HG03103 (cell line): ENCODE results near the gene INA.
"Not testable (repeated sequence)": the region's sequence is repeated elsewhere in the genome, so short reads cannot be mapped to it uniquely, and the experiment has no call there.

Experiments
- ATAC-seq: cut with Tn5 transposase; IDR thresholded peaks from one replicate; pipeline ENCODE4 v1.9.1; 2021; ENCODE audit warnings: low read depth; ENCODE audit not compliant: unreplicated experiment

The INA gene

DNA sequence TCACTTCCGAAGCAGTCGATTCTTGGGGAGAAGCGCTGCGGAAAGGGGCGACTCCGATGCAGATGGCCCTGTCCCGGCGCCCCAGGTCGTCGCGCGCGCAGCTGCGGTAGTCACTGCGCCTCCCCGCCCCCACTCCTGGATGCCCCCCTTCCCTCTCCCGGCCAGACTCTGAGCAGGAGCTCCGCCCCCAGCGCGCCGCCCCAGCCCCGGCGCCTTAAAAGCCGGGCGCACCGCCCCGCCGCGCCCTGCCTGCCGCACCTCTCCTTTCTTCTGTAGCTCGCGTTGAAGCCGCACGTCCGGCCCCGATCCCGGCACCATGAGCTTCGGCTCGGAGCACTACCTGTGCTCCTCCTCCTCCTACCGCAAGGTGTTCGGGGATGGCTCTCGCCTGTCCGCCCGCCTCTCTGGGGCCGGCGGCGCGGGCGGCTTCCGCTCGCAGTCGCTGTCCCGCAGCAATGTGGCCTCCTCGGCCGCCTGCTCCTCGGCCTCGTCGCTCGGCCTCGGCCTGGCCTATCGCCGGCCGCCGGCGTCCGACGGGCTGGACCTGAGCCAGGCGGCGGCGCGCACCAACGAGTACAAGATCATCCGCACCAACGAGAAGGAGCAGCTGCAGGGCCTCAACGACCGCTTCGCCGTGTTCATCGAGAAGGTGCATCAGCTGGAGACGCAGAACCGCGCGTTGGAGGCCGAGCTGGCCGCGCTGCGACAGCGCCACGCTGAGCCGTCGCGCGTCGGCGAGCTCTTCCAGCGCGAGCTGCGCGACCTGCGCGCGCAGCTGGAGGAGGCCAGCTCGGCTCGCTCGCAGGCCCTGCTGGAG lies at the start of gene INA:
INA (plus strand) TSS at position 243 of the 817 bp plus-strand sequence; CDS start at position 317, 74 bp downstream.
- no peak for ATAC-seq

DNA sequence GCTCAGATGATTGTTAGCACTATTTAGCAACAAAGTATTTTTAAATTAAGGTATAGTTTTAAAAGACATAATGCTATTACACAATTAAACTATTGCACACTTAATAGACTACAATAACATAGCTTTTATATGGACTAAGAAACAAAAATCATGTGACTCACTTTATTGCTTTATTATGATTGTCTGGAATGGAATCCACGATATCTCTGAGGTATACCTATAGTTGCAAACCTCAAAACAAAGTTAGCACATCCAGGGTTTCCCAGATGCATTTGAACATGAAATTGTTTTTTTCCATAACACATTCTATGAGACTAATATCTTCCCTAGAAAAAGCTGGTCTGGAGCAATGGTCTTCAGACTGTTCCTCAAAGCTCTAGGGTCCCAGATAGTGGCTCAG lies 49.5 kb upstream of the INA start:
- no peak for ATAC-seq

DNA sequence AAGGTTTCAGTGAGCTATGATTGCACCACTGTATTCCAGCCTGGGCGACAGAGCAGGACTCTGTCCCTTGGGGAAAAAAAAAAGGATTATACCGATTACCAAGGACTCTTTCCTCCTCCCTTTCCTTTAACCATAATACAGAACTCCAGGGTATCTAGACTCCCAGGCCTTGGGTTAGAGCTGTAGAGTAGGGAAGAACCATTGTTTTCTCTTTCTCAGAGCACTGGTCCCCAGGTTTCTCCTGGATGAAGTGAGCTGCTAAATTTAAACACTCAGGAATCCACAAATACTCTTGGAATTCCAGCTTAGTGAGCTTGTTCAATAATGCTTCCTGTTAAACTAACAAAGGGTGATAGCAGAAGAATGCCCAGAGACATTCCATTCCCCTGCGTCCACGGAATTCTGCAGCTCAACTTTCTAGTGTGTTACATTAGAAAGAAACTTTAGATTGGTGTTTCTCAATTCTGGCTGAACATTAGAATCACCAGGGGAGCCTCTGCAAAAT lies 45.8 kb upstream of the INA start:
- ATAC-seq, result no peak

DNA sequence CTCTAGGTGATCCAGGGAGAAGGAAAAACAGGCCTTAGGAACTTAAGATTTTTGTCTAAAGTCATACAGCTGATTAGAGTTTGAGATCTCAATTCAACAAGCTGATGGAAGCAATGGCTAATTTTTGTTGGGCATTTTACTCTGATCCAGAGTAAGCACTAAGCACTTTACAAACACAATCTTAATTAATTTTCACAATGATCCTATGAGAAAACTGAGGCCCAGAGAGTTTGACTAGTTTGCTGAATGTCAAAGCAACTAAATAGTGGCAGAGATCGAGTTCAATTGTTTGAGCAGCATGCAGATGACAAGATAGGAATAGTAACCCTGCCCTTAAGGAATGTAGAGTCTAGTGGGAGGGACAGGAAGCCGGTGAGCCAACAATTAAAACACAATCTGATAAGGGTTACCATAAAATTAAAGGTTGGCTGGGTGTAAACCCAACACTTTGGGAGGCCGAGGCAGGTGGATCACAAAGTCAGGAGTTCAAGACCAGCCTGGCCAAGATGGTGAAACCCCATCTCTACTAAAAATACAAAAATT lies 44.7 kb upstream of the INA start:
- no peak for ATAC-seq

DNA sequence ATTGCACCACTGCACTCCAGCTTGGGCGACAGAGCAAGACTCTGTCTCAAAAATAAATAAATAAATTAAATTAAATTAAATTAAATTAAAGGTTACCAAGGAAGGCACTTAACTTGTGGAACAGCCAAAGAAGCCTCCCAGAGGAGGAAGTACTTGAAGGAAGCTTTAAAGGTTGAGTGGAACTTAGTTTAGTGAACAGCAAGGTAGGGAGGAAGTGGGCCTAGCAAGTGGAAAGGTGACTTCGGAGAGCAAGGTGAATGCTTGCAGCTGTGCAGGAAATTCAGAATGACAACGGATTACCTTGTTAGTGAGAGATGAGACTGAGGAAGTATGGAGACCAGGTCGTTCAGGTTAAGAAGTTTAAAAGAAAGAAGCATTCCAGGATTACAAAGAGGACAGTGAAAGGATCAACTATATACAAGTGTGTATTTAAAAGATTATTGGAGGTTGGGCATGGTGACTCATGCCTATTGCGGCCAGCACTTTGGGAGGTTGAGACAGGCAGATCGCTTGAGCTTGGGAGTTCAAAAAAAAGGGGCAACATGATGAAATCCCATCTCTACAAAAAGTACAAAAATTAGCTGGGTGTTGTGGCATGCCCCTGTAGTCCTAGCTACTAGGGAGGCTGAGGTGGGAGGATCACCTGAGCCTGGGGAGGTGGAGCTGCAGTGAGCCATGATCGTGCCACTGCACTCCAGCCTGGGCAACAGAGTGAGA lies 44.0 kb upstream of the INA start:
- no peak for ATAC-seq

DNA sequence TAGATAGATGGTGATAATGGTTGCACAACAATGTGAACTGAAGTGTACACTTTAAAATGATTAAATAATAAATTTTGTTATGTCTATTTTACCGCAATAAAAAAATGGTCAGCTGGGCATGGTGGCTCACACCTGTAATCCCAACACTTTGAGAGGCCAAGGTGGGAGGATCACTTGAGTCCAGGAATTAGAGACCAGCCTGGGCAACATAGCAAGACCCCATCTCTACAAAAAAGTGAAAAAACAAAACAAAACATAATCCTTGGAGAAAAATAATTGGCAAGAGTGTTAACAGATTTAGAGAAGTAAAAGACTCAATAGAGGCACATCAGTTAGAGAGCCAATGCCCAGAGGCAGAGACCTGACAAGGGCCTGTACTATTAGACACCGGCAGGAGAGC lies 41.2 kb upstream of the INA start:
- no peak for ATAC-seq

DNA sequence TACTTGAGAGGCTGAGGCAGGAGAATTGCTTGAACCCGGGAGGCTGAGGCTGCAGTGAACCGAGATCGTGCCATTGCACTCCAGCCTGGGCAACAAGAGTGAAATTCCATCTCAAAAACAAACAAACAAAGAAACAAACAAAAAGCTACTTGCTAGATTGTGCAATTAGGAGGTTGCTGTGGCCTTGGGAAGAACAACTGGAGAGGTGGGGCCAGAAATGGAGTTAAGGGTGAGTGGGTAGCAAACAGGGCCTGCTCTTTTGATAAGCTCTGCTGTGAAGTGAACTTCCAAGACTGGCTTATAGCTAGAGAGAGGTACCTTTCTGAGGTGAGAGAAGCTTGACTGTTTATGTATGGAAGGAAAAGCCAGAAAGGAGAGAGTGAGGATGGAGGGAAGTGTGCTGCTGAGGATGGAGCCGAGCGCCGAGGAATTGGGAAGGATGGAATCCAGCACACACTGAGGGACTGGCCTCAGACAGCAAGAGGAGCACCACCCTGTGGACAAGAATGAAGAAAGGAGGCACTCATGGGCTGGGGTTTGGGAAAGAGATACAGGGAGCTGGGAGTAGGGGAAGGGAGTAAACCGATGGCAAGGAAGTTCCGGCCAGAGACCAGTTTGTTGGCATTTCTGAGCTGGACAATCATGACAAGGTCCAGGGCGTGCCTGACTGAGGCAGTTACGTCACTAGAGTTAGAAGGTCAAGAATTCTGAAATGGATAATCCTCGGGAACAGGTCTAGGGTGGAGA lies 38.3 kb upstream of the INA start:
- no peak for ATAC-seq

DNA sequence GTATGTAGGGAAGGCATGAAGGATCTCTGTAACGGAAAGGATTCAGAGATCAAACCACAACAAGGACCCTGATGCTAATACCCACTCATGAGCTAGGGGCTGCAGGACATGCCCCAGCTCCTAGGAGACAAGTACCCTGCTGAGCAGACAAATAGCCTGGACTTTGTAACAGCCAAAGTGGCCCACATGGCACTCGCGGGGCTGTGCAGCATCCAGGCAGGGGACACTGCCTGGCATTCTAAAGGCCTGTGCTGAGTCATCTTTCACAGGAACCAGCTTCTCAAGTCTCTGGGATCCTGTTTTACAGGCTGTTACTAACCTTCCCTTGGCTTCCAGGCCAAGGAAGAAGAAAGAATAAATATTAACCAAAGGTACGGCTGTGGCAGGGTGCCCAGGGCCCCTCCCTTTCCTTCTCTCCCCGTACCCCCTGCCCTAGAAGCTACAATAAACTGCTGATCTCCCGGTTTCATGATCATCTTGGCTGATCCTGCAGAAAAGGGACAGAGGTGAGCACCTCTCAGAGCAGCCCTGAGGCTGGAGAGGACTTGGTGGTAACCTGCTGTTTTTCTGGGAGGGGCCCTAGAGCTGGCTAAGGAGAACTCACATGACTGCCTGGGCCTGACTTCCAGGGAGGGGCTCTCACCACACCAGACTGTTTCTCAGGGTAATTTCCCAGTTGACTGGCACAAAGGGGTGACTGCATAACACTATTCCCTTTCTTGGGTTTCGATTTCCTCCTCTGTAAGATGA lies 35.5 kb upstream of the INA start:
- no peak for ATAC-seq

DNA sequence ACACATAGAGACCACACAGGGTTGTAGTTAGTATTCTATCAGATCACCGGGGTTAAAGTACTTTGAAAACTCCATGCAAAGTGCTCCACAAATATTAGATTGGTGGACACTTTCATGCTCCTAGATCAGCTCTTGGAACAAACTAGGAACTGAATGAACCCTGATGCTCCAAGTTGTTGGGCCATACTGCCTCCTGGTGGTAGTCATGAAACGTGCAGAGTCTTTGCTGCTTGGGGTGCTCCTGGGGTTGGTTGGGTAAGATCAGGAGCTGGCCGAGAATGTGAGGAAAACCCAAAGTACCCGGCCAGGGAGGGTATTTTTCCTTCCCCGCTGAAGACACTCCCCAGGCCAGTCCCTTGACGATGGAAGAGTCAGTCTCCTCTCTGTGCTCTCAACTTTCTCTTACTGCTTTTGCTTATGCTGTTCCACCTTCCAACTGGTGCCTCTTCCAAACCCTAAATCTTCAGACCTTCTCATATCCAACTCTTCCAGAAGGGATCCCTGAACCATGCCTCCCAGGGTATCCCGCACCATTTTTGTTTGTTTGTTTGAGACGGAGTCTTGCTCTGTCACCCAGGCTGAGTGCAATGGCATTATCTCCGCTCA lies 32.2 kb upstream of the INA start:
- ATAC-seq, result no peak

DNA sequence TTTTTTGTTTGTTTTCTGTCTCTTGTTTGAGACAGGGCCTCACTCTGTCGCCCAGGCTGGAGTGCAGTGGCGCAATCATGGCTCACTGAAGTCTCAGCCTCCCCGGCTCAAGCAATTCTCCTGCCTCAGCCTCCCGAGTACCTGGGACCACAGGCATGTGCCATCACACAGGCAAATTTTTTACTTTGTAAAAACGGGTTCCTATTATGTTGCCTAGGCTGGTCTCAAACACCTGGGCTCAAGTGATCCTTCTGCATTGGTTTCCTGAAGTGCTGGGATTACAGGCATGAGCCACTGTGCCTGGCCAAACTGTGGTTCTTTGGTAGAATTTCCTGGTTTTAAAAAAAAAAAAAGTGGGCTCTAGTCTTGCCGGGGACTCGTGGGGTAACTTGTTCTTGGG lies 31.4 kb upstream of the INA start, which contains the start of gene RPEL1:
RPEL1 (plus strand) TSS at position 301 of the 400 bp plus-strand sequence. CDS start 110 bp downstream, outside the sequence.
- not testable (repeated sequence) for ATAC-seq

DNA sequence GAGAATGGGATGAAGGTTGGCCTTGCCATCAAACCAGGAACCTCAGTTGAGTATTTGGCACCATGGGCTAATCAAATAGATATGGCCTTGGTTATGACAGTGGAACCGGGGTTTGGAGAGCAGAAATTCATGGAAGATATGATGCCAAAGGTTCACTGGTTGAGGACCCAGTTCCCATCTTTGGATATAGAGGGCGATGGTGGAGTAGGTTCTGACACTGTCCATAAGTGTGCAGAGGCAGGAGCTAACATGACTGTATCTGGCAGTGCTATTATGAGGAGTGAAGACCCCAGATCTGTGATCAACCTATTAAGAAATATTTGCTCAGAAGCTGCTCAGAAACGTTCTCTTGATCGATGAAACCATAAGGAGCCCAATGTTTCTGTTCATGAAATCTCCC lies 30.6 kb upstream of the INA start:
- ATAC-seq, result no peak

DNA sequence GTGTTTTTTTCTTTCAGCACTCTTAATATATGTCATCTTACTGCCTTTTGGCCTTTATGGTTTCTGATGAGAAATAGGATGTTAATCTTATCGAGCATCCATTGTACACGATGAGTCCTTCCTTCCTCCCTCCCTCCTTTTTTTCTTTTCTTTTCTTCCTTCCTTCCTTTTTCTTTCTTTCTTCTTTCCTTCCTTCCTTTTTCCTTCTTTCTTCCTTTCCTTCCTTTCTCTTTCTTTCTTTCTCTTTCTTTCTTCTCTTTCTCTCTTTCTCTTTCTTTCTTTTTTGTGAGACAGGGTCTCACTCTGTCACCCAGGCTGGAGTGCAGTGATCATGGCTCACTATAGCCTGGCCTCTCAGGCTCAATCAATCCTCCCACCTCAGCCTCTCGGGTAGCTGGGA lies 22.8 kb upstream of the INA start:
- ATAC-seq, result no peak

DNA sequence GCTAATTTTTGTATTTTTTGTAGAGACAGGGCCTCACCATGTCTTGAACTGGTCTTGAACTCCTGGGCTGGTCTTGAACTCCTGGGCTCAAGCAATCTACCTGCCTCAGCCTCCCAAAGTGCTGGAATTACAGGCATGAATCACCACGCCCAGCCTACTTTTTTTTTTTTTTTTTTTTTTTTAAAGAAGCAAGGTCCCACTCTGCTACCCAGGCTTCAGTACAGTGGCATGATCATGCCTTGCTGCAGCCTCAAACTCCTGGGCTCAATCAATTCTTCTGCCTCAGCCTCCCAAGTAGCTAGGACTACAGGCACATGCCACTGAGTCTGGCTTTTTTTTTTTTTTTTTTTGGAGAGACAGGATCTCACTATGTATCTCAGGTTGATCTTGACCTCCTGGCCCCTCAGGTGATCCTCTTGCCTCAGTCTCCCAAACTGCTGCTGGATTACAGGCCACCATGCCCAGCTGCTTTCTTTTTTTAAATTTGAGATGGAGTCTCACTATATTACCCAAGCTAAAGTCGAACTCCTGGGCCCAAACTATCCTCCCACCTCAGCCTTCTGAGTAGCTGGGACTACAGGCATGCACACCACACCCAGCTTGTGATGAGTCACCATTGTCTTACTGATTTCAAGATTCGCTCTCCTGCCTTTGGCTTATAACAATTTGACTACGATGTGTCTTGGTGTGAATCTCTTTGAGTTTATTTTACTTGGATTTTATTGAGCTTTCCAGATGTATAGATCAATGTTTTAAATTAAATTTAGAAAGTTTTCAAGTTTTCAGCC lies 22.2 kb upstream of the INA start:
- ATAC-seq, result no peak

DNA sequence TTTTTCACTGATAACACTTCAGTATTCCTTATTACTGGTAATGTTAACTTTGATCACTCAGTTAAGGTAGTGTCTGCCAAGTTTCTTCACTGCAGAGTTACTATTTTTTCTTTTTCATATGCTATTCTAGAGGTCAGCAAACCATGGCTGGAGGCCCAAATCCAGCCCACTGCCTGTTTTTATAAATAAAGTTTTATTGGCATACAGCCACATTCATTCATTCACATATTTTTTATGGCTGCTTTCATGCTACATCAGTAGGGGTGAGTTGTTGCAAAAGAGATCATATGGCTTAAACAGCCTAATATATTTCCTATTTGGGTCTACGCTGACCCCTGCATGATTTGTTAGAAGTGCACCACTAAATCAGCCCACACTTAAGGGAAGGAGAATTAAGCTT lies 20.3 kb upstream of the INA start:
- ATAC-seq, result no peak

DNA sequence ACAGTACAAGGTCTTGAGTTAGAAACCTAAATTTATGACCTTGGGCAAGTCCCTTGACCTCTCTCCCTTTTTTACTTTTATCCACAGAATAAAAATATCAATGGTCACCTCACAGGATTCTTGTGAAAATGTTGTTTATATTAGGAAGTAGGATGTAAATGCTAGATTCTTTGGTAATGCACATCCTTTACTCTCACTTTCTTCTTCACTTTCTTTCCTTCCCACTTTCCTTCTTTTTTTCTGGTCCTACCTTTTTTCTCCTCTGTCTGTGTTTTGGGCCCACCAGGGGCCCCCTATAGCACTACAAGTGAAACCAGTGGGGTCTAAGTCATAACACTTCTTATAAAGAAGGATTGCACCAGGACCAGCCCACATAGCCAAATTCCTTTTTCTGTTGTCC lies 19.1 kb upstream of the INA start:
- no peak for ATAC-seq

DNA sequence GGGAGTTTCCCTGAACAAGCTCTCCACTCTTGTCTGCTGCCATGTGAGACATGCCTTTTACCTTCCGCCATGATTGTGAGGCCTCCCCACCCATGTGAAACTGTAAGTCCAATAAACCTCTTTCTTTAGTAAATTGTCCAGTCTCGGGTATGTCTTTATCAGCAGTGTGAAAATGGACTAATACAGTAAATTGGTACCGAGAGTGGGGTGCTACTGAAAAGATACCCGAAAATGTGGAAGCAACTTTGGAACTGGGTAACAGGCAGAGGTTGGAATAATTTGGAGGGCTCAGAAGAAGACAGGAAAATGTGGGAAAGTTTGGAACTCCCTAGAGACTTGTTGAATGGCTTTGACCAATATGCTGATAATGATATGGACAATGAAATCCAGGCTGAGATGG lies 18.0 kb upstream of the INA start:
- ATAC-seq, result not testable (repeated sequence)

DNA sequence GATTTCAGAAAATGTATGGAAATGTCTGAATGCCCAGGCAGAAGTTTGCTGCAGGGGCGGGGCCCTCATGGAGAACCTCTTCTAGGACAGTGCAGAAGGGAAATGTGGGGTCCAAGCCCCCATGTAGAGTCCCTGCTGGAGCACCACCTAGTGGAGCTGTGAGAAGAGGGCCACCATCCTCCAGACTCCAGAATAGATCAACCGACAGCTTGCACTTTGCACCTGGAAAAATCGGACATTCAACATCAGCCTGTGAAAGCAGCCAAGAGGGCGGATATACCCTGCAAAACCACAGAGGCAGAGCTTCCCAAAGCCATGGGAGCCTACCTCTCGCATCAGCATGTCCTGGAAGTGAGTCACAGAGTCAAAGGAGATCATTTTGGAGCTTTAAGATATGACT lies 16.9 kb upstream of the INA start:
- no peak for ATAC-seq

DNA sequence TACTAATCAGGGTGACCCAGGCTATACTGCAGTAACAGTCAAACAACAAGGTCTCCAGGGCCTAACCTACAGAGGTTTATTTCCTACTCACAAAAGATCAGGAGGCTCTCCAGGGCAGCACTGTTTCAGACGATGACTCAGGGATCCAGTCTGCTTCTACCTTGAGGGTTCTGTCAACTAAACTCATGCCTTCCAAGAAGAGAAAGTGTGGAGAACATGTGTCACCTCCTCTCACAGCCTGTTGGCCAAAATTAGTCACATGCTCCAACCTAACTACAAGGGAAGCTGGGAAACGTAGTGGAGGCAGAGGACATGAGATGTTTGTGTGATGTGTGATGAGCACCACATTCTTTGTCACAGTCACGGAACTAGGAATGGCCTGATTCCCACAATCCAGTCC lies 14.7 kb upstream of the INA start:
- no peak for ATAC-seq
